ENCODE data around the gene CARHSP1.

DNA sequence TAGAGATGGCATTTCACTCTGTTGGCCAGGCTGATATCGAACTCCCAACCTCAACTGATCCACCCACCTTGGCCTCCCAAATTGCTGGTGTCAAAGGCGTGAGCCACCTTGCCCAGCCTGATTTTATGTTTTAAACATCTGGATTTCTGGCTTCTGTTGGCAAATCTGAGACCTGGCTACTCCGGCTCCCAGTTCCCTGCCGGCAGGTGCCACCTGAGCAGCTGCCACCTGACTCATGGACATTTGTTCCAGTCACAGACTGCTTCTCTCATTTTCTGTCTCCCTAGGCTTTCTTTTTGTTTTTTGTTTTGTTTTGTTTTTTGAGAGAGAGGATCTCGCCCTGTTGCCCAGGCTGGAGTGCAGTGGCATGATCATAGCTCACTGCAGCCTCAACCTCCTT is 61.6 kb downstream of the CARHSP1 start:
- TF ChIP-seq, protein P1, sequence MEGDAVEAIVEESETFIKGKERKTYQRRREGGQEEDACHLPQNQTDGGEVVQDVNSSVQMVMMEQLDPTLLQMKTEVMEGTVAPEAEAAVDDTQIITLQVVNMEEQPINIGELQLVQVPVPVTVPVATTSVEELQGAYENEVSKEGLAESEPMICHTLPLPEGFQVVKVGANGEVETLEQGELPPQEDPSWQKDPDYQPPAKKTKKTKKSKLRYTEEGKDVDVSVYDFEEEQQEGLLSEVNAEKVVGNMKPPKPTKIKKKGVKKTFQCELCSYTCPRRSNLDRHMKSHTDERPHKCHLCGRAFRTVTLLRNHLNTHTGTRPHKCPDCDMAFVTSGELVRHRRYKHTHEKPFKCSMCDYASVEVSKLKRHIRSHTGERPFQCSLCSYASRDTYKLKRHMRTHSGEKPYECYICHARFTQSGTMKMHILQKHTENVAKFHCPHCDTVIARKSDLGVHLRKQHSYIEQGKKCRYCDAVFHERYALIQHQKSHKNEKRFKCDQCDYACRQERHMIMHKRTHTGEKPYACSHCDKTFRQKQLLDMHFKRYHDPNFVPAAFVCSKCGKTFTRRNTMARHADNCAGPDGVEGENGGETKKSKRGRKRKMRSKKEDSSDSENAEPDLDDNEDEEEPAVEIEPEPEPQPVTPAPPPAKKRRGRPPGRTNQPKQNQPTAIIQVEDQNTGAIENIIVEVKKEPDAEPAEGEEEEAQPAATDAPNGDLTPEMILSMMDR (IDR thresholded peaks at IDR 0.05): no peak
- no peak for TF ChIP-seq POLR2A (IDR thresholded peaks at IDR 0.05)
